Activated naive CD4-positive, alpha-beta T cell treated with anti-CD3 and anti-CD28 coated beads for 36 hours (primary cell): ENCODE data around the gene DYNLRB1. TPM values are rescaled to one million over a fixed set of nuclear protein-coding genes. Genes with fewer than 3 reads are reported as not detected.

Experiments used
- CTCF ChIA-PET: fragments of 350-600 bp; sonication (Branson Sonifier 250); formaldehyde crosslinking; loops from one replicate; lab custom pipeline; 2021; ENCODE audit warnings: antibody characterized with exemption; lab: Charles Lee
- DNase-seq: peaks from one replicate; pipeline ENCODE4 v3.0.0-alpha.2; 2020
- H3K27ac Mint-ChIP-seq: one replicate; pipeline ENCODE4 v1.8.0; 2021; ENCODE audit warnings: mild to moderate bottlenecking, mixed read lengths
- H3K27me3 Mint-ChIP-seq: one replicate; pipeline ENCODE4 v1.8.0; 2021; ENCODE audit warnings: low read depth, mixed read lengths
- H3K36me3 Mint-ChIP-seq: one replicate; pipeline ENCODE4 v1.8.0; 2021; ENCODE audit warnings: low read depth, mixed read lengths
- H3K4me1 Mint-ChIP-seq: one replicate; pipeline ENCODE4 v1.8.0; 2021; ENCODE audit warnings: low read depth, mixed read lengths
- H3K4me3 Mint-ChIP-seq: one replicate; pipeline ENCODE4 v1.8.0; 2021; ENCODE audit warnings: mild to moderate bottlenecking, moderate library complexity, mixed read lengths
- H3K9me3 Mint-ChIP-seq: one replicate; pipeline ENCODE4 v1.8.0; 2021; ENCODE audit warnings: mixed read lengths
- intact Hi-C: fragments of 100-400 bp; cut with micrococcal nuclease; formaldehyde crosslinking; loops from one replicate; pipeline ENCODE4 v1.15.1; 2023
- total RNA-seq, 2 experiments: library from RNA; stranded (reverse); gene quantifications; one replicate each; pipeline ENCODE4 v1.2.3, GENCODE V29; 2021

The DYNLRB1 gene
- total RNA-seq, 2 experiments from 2014 or later = 81.9 to 92.9 TPM

GRCh38 chr20:34575271-34575670 is 59.0 kb downstream of the DYNLRB1 start:
- H3K4me1 Mint-ChIP-seq = peaks cover 10% of the 10 kb centered on the region
- H3K9me3 Mint-ChIP-seq = no peaks in the 10 kb centered on the region
- peaks cover 12% of the 10 kb centered on the region for H3K36me3 Mint-ChIP-seq
- no peak overlapping the region for H3K4me3 Mint-ChIP-seq
- intact Hi-C loops = no loop called here
- CTCF ChIA-PET = no interaction called here
- H3K27ac Mint-ChIP-seq = no peak overlapping the region
- no peak for DNase-seq
- no peaks in the 10 kb centered on the region for H3K27me3 Mint-ChIP-seq

DNA sequence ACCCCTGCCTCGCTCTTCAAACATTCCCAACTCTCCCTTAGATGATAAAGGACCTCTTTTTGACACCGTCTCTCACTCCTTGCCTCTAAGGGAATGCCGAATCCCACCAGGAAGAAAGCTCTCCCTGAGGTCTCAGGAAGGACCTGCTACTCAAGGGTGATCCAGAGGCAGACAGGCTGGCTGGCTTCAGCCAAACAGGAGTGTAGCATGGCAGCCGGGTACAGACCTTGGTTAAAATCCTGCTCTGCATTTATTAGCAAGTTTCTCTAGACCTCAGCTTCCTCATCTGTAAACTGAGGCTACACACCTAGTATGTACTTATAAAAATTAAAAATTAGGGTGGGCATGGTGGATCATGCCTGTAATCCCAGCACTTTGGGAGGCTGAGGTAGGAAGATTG is 59.5 kb downstream of the DYNLRB1 start:
- Mint-ChIP-seq H3K4me1 (peaks cover 15% of the 10 kb centered on the region), H3K36me3 (peaks cover 15% of the 10 kb centered on the region), H3K27ac (no peak overlapping the region), H3K27me3 (no peaks in the 10 kb centered on the region), H3K4me3 (no peak overlapping the region), H3K9me3 (no peaks in the 10 kb centered on the region)
- DNase-seq = no peak
- intact Hi-C loops = no loop called here
- CTCF ChIA-PET = no interaction called here

DNA sequence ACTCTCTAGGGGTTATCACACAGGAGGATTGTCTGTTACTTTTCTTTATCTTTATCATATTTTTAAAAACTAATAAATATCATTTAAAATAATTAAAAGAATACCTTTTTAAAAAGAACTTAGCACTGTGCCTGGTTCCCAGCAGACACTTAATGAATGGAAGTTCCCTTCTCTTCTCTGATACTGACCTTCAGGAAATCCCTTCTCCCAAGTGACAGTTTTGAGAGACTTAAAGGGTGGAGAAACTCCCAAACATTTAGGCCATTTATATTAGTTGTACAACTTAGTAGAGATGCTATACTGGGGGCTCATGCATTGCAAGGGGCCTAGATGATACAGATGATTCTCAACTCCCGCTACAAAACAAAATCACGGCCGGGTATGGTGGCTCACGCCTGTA is 60.8 kb downstream of the DYNLRB1 start:
- no peak for DNase-seq
- CTCF ChIA-PET = no interaction called here
- H3K4me3 Mint-ChIP-seq = no peak overlapping the region

GRCh38 chr20:34578025-34578424 is 61.8 kb downstream of the DYNLRB1 start:
- Mint-ChIP-seq H3K36me3 (peaks cover 14% of the 10 kb centered on the region), H3K4me1 (peaks cover 24% of the 10 kb centered on the region), H3K27me3 (no peaks in the 10 kb centered on the region), H3K27ac (no peak overlapping the region), H3K4me3 (no peak overlapping the region), H3K9me3 (no peaks in the 10 kb centered on the region)
- CTCF ChIA-PET = interaction anchor here (1.5 kb wide), 1 partner anchor 265 kb away, joined by 4 read pairs; no protein-coding TSS in a partner anchor
- intact Hi-C loops = no loop called here
- no peak for DNase-seq

More for the DNA sequence above, 60.8 kb downstream of the DYNLRB1 start:
- no peaks in the 10 kb centered on the region for H3K9me3 Mint-ChIP-seq
- intact Hi-C loops = no loop called here
- H3K27me3 Mint-ChIP-seq = no peaks in the 10 kb centered on the region
- no peak overlapping the region for H3K27ac Mint-ChIP-seq
- peaks cover 19% of the 10 kb centered on the region for H3K4me1 Mint-ChIP-seq
- peaks cover 14% of the 10 kb centered on the region for H3K36me3 Mint-ChIP-seq

- Mint-ChIP-seq H3K27ac (no peak overlapping the region), H3K36me3 (peaks cover 14% of the 10 kb centered on the region)
- intact Hi-C loops = no loop called here
Observed at GRCh38 chr20:34578521-34578920, 62.3 kb downstream of the DYNLRB1 start.

DNA sequence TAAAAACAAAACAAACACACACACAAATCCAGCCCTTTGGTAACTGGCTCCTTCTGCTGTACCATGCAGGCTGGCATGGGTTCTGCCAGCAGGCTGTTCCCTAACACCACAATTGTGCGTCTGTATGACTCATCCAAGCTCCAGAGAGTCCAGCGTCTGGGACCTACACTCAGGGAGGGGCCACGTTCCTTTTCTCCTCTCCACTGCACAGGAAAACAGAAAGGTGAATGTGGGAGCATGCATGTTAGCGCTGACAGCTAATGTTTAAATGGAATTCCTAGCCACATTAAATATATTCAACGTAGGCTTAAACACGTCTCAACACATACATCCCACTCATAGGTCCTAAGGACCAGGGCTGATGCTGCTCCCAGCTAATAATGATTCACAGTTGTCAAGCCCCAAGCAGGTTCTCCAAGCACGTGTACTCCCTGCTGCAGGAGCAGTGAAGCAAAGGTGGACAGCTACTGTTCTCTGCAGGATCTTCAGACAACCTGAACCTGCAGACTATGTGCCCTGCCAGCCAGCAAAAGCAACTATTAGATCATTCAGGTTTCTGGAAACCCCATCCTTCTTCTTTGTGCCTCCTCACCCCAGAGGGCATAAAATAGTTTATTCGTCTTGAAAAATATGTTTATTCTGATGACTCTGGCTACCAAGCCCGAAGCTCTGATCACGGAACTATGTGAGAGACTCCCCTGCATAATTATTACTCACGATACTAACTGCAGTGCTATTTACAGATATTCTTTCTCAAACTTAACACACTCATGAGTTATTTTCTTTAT is 63.2 kb downstream of the DYNLRB1 start:
- Mint-ChIP-seq H3K9me3 (no peaks in the 10 kb centered on the region), H3K36me3 (peaks cover 14% of the 10 kb centered on the region), H3K27ac (peak overlapping the region; percentile 24), H3K4me1 (peaks cover 24% of the 10 kb centered on the region), H3K27me3 (no peaks in the 10 kb centered on the region), H3K4me3 (no peak overlapping the region)
- intact Hi-C loops = no loop called here
- peak; percentile 18 for DNase-seq
- CTCF ChIA-PET = interaction anchor here (0.9 to 2.6 kb wide), 4 partner anchors 41 to 267 kb away, joined by 3 to 7 read pairs (median 4); no protein-coding TSS in a partner anchor

More at GRCh38 chr20:34578521-34578920, 62.3 kb downstream of the DYNLRB1 start:
- Mint-ChIP-seq H3K27me3 (no peaks in the 10 kb centered on the region), H3K4me1 (peaks cover 24% of the 10 kb centered on the region), H3K9me3 (no peaks in the 10 kb centered on the region), H3K4me3 (no peak overlapping the region)
- no peak for DNase-seq
- CTCF ChIA-PET = interaction anchor here (1.5 kb wide), 1 partner anchor 266 kb away, joined by 4 read pairs; no protein-coding TSS in a partner anchor

DNA sequence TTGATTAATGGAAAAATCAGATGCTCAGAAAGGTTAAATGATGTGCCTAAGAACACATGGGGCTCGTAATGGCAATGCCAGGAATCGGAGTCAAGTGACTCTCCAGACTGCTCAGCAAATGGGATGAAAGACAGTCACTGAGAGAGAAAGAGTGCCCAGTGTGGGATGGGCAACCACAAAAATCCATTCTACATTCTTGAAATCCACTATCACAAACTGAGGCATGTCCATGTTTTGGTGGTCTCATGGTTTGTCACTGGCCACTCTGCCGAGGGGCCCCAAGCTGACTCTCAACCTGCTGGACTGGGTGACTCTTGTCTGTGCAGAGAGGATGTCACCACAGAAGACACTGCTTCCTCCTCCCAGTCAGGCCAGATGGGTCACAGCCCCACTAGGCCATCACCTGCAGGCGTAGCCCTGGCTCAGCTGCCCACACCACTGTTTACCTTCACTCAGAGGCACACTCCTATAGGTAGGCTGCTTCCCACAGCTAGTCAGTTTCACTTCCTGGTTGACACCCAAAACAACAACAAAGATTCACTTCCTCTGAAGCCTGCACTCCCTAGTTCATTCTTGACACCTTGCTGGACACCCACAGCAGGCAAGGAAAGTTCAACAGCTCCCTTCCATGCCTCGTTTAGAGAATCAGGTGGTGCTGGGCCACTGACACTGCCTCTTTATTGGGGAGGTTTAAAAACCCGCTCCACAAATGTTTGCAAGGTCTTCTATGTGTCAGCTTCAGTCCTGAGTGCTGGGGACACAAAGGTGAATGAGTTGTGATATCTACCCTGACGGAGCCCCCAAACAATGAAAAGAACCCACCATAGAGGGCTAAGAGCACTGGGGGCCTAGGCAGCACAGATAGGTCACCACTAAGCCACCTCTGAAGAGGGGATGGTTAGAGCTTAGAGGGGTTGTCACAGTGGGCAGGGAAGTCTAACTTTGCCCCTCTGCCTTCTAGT is 64.0 kb downstream of the DYNLRB1 start:
- intact Hi-C loops = loop anchor here (2.0 to 5.0 kb wide), 2 partner anchors 21 to 468 kb away; partner anchors contain the start of genes EIF2S2 and MAP1LC3A
- H3K36me3 Mint-ChIP-seq = peaks cover 14% of the 10 kb centered on the region
- CTCF ChIA-PET = interaction anchor here (0.9 to 2.6 kb wide), 5 partner anchors 16 to 268 kb away, joined by 3 to 7 read pairs (median 4); no protein-coding TSS in a partner anchor

DNA sequence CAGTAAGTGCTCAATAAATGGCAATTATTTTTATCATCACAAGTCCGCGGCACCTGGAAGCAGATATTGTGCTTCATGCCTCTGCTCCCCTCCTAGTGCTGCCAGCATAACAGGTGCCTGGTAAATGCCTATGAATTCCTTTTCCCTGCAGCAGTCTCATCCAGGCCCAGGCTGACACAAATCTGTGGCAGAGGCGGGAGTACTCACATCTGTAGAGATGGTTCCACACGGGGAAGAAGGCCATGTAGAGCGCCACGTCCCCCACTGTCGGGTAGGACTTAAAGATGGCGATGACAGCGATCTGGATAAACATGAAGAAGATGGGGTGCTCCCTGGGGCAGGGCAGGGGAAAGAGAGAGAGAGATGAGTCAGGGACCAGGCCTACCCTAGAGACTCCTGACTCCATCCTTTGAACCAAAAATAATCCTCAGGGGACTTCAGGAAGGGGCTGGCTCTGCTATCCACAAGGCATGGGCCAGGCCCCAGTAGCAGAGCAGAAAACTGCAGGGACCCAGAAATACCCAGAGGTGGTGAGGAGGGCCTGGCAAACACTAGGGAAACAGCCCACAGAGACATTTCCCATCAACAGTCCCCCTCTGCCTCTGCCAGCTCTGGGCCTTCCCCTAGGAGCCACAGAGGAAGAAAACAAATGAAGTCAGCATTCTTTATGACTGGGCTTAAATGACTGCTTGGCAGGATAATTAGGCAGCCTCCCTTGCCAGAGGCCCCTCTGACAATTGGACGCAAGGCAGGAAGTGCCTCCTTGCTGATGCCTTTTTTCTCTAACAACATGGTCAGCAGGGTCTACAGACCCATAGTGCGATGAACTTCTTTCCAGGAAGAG is 65.3 kb downstream of the DYNLRB1 start:
- Mint-ChIP-seq H3K27me3 (no peaks in the 10 kb centered on the region), H3K36me3 (peaks cover 17% of the 10 kb centered on the region), H3K4me1 (peaks cover 24% of the 10 kb centered on the region), H3K27ac (peak overlapping the region; percentile 94), H3K4me3 (no peak overlapping the region), H3K9me3 (no peaks in the 10 kb centered on the region)
- intact Hi-C loops = loop anchor here (1.0 to 5.0 kb wide), 6 partner anchors 23 to 469 kb away; partner anchors contain the start of genes AHCY, EIF2S2, MAP1LC3A and PIGU
- CTCF ChIA-PET = interaction anchor here (1.0 to 2.6 kb wide), 4 partner anchors 10 to 188 kb away, joined by 3 to 7 read pairs (median 5); no protein-coding TSS in a partner anchor
- peak; percentile 84 for DNase-seq

More for the DNA sequence above, 64.0 kb downstream of the DYNLRB1 start:
- DNase-seq = peak; percentile 26
- Mint-ChIP-seq H3K4me3 (no peak overlapping the region), H3K9me3 (no peaks in the 10 kb centered on the region), H3K4me1 (peaks cover 24% of the 10 kb centered on the region), H3K27ac (peak overlapping the region; percentile 94), H3K27me3 (no peaks in the 10 kb centered on the region)

- no peak for DNase-seq
- Mint-ChIP-seq H3K4me3 (no peak overlapping the region), H3K9me3 (no peaks in the 10 kb centered on the region), H3K27ac (peak overlapping the region; percentile 94), H3K4me1 (peaks cover 24% of the 10 kb centered on the region), H3K36me3 (peaks cover 17% of the 10 kb centered on the region), H3K27me3 (no peaks in the 10 kb centered on the region)
- CTCF ChIA-PET = interaction anchor here (1.0 to 2.6 kb wide), 3 partner anchors 10 to 126 kb away, joined by 3 to 7 read pairs (median 6); no protein-coding TSS in a partner anchor
- intact Hi-C loops = loop anchor here (1.0 to 5.0 kb wide), 4 partner anchors 43 to 470 kb away; partner anchors contain the start of genes AHCY, EIF2S2 and PIGU
Observed at GRCh38 chr20:34582221-34582620, 66.0 kb downstream of the DYNLRB1 start.

DNA sequence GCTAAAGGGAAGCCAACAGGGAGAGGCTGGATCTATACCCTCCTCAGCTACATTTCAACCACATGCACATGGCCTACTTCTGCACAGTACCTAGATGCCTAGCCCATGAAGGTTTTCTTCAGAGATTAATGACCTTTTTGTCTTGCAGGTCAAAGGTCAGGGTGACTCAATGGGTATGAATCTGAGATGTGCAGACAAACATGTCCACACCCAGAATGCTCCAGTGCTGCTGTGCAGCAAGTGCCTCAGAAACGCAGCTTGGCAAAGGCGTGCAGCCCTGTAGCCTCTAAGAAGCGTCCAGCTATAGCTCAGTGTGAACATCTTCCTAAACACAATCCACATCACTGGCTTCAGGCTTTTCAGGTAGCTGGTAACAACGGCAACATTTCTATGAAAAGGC is 66.7 kb downstream of the DYNLRB1 start:
- intact Hi-C loops = loop anchor here (1.0 to 5.0 kb wide), 4 partner anchors 44 to 471 kb away; partner anchors contain the start of genes AHCY, EIF2S2 and PIGU
- CTCF ChIA-PET = interaction anchor here (0.6 to 1.4 kb wide), 5 partner anchors 9 to 382 kb away, joined by 3 to 7 read pairs (median 4); no protein-coding TSS in a partner anchor
- Mint-ChIP-seq H3K9me3 (no peaks in the 10 kb centered on the region), H3K27me3 (no peaks in the 10 kb centered on the region), H3K27ac (peak overlapping the region; percentile 94), H3K4me3 (no peak overlapping the region), H3K4me1 (peaks cover 24% of the 10 kb centered on the region), H3K36me3 (peaks cover 22% of the 10 kb centered on the region)
- DNase-seq = no peak

DNA sequence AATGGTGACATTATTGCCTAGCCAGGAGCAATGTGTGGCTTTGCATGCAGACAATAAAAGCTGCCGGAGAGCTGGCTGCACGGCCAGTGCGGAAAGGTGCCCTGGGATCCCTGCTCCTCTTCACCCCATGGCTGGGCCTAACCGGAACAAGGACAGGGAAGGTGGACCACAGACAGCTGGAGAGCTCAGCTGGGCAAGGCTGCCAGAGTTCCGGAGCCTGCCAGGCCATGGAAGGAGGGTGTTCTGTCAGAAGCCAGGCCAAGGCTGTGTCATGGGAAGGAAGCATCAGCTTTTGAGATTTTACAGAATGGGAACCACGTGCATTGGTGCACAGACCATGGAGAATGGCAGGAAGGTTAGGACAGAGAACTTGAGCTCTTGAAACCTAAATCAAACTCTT is 67.3 kb downstream of the DYNLRB1 start:
- CTCF ChIA-PET = interaction anchor here (0.7 to 1.0 kb wide), 2 partner anchors 10 to 44 kb away, joined by 3 read pairs; no protein-coding TSS in a partner anchor
- peak overlapping the region; percentile 46 for H3K27ac Mint-ChIP-seq
- DNase-seq = no peak
- H3K4me3 Mint-ChIP-seq = no peak overlapping the region
- peaks cover 24% of the 10 kb centered on the region for H3K4me1 Mint-ChIP-seq
- H3K36me3 Mint-ChIP-seq = peaks cover 22% of the 10 kb centered on the region
- intact Hi-C loops = loop anchor here (2.0 to 5.0 kb wide), 2 partner anchors 45 to 471 kb away; partner anchors contain the start of gene EIF2S2
- H3K9me3 Mint-ChIP-seq = no peaks in the 10 kb centered on the region
- H3K27me3 Mint-ChIP-seq = no peaks in the 10 kb centered on the region
